Neural cell (in vitro differentiated cells): ENCODE results near the gene ADAMTS1. TPM values are rescaled to one million over a fixed set of nuclear protein-coding genes. Genes with fewer than 3 reads are reported as not detected.
A peak's percentile ranks its signal among the peaks of the same experiment; 100 is the strongest.

Source experiments
- H2AFZ ChIP-seq: fragments of 200-600, 300-800 bp; sonication (generic), shearing (Covaris generic); 2 replicates; pipeline ENCODE4 v1.6.0; 2014; ENCODE audit warnings: low read depth, mild to moderate bottlenecking, antibody characterized with exemption, low read length, moderate library complexity
- H3F3A ChIP-seq: fragments of 200-600 bp; shearing (Covaris generic); 2 replicates; pipeline ENCODE4 v1.6.1; 2016; ENCODE audit warnings: mild to moderate bottlenecking, moderate library complexity, mixed read lengths, antibody characterized with exemption, low read length; ENCODE audit not compliant: insufficient read depth, poor library complexity, severe bottlenecking
- H3K27ac ChIP-seq: fragments of 200-600, 300-800 bp; sonication (generic), shearing (Covaris generic); 2 replicates; pipeline ENCODE4 v1.5.1; 2014; ENCODE audit warnings: mild to moderate bottlenecking, low read length, moderate library complexity
- H3K27me3 ChIP-seq: fragments of 300-800, 200-600 bp; sonication (generic), shearing (Covaris generic); 2 replicates; pipeline ENCODE4 v1.6.0; 2014; ENCODE audit warnings: mild to moderate bottlenecking, low read depth, low read length, moderate library complexity; ENCODE audit not compliant: insufficient read depth
- H3K36me3 ChIP-seq: fragments of 300-800, 200-600 bp; sonication (generic), shearing (Covaris generic); 2 replicates; pipeline ENCODE4 v1.5.1; 2014; ENCODE audit warnings: mild to moderate bottlenecking, antibody characterized with exemption, low read length, moderate library complexity; ENCODE audit not compliant: insufficient read depth
- H3K4me2 ChIP-seq: fragments of 300-800, 200-600 bp; sonication (generic), shearing (Covaris generic); 2 replicates; pipeline ENCODE4 v1.6.0; 2014; ENCODE audit warnings: mild to moderate bottlenecking, low read length
- H3K4me3 ChIP-seq: fragments of 300-800, 200-600 bp; sonication (generic), shearing (Covaris generic); 2 replicates; pipeline ENCODE4 v1.5.1; 2014; ENCODE audit warnings: mild to moderate bottlenecking, low read length, moderate library complexity
- H3K79me2 ChIP-seq: fragments of 200-600 bp; shearing (Covaris generic); replicated peaks from 2 replicates; pipeline ENCODE4 v1.6.0; 2014; ENCODE audit warnings: mild to moderate bottlenecking, low read length, moderate library complexity; ENCODE audit not compliant: insufficient read depth
- H3K9ac ChIP-seq: fragments of 300-800, 200-600 bp; sonication (generic), shearing (Covaris generic); 2 replicates; pipeline ENCODE4 v1.6.1; 2016; ENCODE audit warnings: mild to moderate bottlenecking, low read length, mixed read lengths
- H3K9me2 ChIP-seq: fragments of 200-600 bp; shearing (Covaris generic); 2 replicates; pipeline ENCODE4 v1.6.1; 2016; ENCODE audit warnings: mild to moderate bottlenecking, low read length, mixed read lengths; ENCODE audit not compliant: insufficient read depth
- H3K9me3 ChIP-seq: fragments of 200-600, 300-800 bp; sonication (generic), shearing (Covaris generic); 2 replicates; pipeline ENCODE4 v1.6.1; 2016; ENCODE audit warnings: mild to moderate bottlenecking, mixed run types, low read length, moderate library complexity, mixed read lengths
- H4K20me1 ChIP-seq: fragments of 200-600 bp; shearing (Covaris generic); 2 replicates; pipeline ENCODE4 v1.6.1; 2016; ENCODE audit warnings: mild to moderate bottlenecking, mixed run types; ENCODE audit not compliant: insufficient read depth
- CTCF ChIP-seq: fragments of 450-650 bp; IDR thresholded peaks from 2 replicates; pipeline ENCODE4 v1.5.1; 2014; ENCODE audit warnings: antibody characterized with exemption, mild to moderate bottlenecking, moderate library complexity; ENCODE audit not compliant: poor library complexity, severe bottlenecking
- EP300 ChIP-seq: fragments of 450-650 bp; conservative IDR thresholded peaks from 2 replicates; pipeline ENCODE4 v1.6.1; 2014; ENCODE audit warnings: antibody characterized with exemption, mild to moderate bottlenecking, moderate library complexity; ENCODE audit not compliant: poor library complexity, severe bottlenecking
- EZH2 ChIP-seq: fragments of 200-600, 300-800 bp; shearing (Covaris generic), sonication (generic); IDR thresholded peaks from 2 replicates; pipeline ENCODE4 v1.6.1; 2014; ENCODE audit warnings: antibody characterized with exemption, low read length, borderline replicate concordance, mild to moderate bottlenecking; ENCODE audit not compliant: insufficient read depth, poor library complexity, severe bottlenecking
- MXI1 ChIP-seq: fragments of 450-650 bp; conservative IDR thresholded peaks from 2 replicates; pipeline ENCODE4 v1.6.1; 2014; ENCODE audit warnings: antibody characterized with exemption, mild to moderate bottlenecking; ENCODE audit not compliant: poor library complexity, severe bottlenecking
- POLR2AphosphoS5 ChIP-seq: IDR thresholded peaks from 2 replicates; pipeline ENCODE4 v1.6.1; 2012
- RAD21 ChIP-seq: fragments of 450-650 bp; conservative IDR thresholded peaks from 2 replicates; pipeline ENCODE4 v1.6.1; 2014; ENCODE audit warnings: antibody characterized with exemption, mild to moderate bottlenecking, moderate library complexity
- REST ChIP-seq: IDR thresholded peaks from 2 replicates; pipeline ENCODE4 v1.6.1; 2012; ENCODE audit warnings: borderline replicate concordance
- SMC3 ChIP-seq: fragments of 450-650 bp; conservative IDR thresholded peaks from 2 replicates; pipeline ENCODE4 v1.6.1; 2014; ENCODE audit warnings: antibody characterized with exemption, mild to moderate bottlenecking, moderate library complexity; ENCODE audit not compliant: poor library complexity
- TAF1 ChIP-seq: IDR thresholded peaks from 2 replicates; pipeline ENCODE4 v1.6.1; 2012; ENCODE audit warnings: low read depth
- polyA plus RNA-seq: library from polyadenylated mRNA; depleted of rRNA; stranded (reverse); fragments of >200 nt; gene quantifications from 2 replicates; pipeline ENCODE4 v1.2.3, GENCODE V29; 2014

The ADAMTS1 gene
- polyA plus RNA-seq, 1 donor from 2014 or later = 0.84 TPM

GRCh38 chr21:26851109-26851944 is 6.1 kb upstream of the ADAMTS1 start:
- Histone ChIP-seq H3K27ac (no peak overlapping the region), H3K79me2 (no peaks in the 10 kb centered on the region), H3K4me2 (no peak overlapping the region), H3K9me2 (no peaks in the 10 kb centered on the region), H3K4me3 (no peak overlapping the region), H3K9me3 (no peaks in the 10 kb centered on the region), H2AFZ (no peak overlapping the region), H3K27me3 (peaks cover 12% of the 10 kb centered on the region), H3K9ac (no peak overlapping the region), H3F3A (no peaks in the 10 kb centered on the region), H4K20me1 (no peaks in the 10 kb centered on the region), H3K36me3 (no peaks in the 10 kb centered on the region)
- TF ChIP-seq CTCF (no peak), MXI1 (no peak), RAD21 (no peak), EZH2 (no peak), REST (no peak), SMC3 (no peak), TAF1 (no peak), EP300 (no peak), POLR2AphosphoS5 (no peak)

- Histone ChIP-seq H4K20me1 (no peaks in the 10 kb centered on the region), H3K4me3 (no peak overlapping the region), H3K36me3 (no peaks in the 10 kb centered on the region), H2AFZ (no peak overlapping the region), H3K9ac (no peak overlapping the region), H3F3A (no peaks in the 10 kb centered on the region), H3K9me3 (no peaks in the 10 kb centered on the region), H3K79me2 (no peaks in the 10 kb centered on the region), H3K9me2 (no peaks in the 10 kb centered on the region), H3K27ac (no peak overlapping the region), H3K27me3 (peaks cover 24% of the 10 kb centered on the region), H3K4me2 (no peak overlapping the region)
- no peak for TF ChIP-seq MXI1
- peak; percentile 92 for TF ChIP-seq RAD21
- TF ChIP-seq CTCF = peak; percentile 91
- TF ChIP-seq EP300 = no peak
- TF ChIP-seq EZH2 = no peak
- no peak for TF ChIP-seq TAF1
- no peak for TF ChIP-seq REST
- TF ChIP-seq SMC3 = peak; percentile 98
- TF ChIP-seq POLR2AphosphoS5 = no peak
Measured at GRCh38 chr21:26850116-26850643, 5.0 kb upstream of the ADAMTS1 start.
